ENCODE data around the gene MRPS6. TPM values are rescaled to one million over a fixed set of nuclear protein-coding genes. Genes with fewer than 3 reads are reported as not detected.

Gene MRPS6
- total and polyA plus RNA-seq, 2 of the 4 experiments (the other 2 are of a cell fraction): 7.5 to 35.1 TPM

DNA sequence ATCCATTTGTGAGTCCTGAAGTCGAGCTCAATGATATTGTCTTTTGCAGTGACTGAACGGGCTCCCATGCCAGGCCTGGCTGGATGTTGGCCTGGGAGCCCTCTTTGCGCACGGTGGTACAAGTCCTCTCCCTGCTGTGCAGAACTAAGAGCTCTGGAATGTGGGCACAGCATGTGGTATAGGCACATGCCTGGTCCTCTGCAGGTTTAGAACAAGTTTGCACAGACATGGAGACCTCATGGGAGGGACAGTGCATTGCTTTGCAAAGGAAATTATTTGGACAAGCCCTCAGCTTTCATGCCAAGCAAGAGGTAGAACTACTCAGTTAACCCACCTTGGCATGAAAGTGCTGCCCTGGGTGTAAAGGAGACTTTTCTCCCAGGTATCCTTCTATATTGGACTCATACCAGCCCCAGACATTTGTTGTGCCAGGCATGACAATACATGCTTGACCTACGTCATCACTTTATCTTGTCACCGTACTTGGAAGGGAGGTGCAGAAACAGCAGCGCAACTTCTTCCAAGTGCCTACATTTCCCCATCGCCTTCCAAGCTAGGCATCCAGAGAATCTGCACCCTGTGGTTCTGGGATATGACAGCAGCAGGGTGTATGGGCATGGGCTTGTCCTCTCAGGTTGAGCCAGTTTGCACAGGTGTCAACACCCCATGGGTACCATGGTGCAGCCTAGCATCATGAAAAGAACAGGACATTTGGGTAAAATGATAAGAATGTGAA, 37.6 kb upstream of the MRPS6 start:
- Histone ChIP-seq H3K9ac (ENCODE audit: low read depth, low read length) (no peak overlapping the region), H3K18ac (ENCODE audit: low read depth, low read length) (no peak overlapping the region), H4K5ac (ENCODE audit: low read depth, low read length) (no peak overlapping the region), H3K9me3 (ENCODE audit: control insufficient read depth, insufficient read depth, low read length) (no peaks in the 10 kb centered on the region), H2AK5ac (ENCODE audit: low read depth, low read length) (no peak overlapping the region), H2BK5ac (ENCODE audit: low read depth, low read length, poor library complexity, severe bottlenecking) (no peak overlapping the region), H3K4me3 (ENCODE audit: insufficient read depth, low read depth, low read length) (no peak overlapping the region), H2BK15ac (ENCODE audit: low read depth, low read length) (no peak overlapping the region), H4K20me1 (ENCODE audit: insufficient read depth, low read length) (no peaks in the 10 kb centered on the region), H4K8ac (ENCODE audit: low read depth in 2 of 2, low read length in 2 of 2) (no peak overlapping the region), H3K4ac (ENCODE audit: low read depth, low read length) (no peak overlapping the region), H2BK20ac (ENCODE audit: low read depth, low read length) (no peak overlapping the region), H3K56ac (ENCODE audit: extremely low read depth, insufficient read depth, low read length) (no peak overlapping the region), H2BK120ac (ENCODE audit: low read depth, low read length) (no peak overlapping the region), H3K36me3 (ENCODE audit: control insufficient read depth, insufficient read depth, low read length) (no peaks in the 10 kb centered on the region), H3K9me1 (ENCODE audit: insufficient read depth, low read length) (no peaks in the 10 kb centered on the region; the same call in 1 of the 2 replicates), H3K79me1 (ENCODE audit: low read depth in 1 of 2, low read length in 2 of 2) (no peaks in the 10 kb centered on the region), H3K14ac (replicated peaks; ENCODE audit: low read depth, low read length) (no peak overlapping the region), H3K23ac (ENCODE audit: low read depth, low read length) (no peak overlapping the region), H3K4me2 (ENCODE audit: low read depth, low read length) (no peak overlapping the region), H3K4me1 (ENCODE audit: control insufficient read depth, insufficient read depth, low read length) (no peaks in the 10 kb centered on the region), H4K91ac (ENCODE audit: insufficient read depth, low read depth, low read length) (no peak overlapping the region), H3K27ac (ENCODE audit: insufficient read depth, low read length) (no peak overlapping the region), H2AFZ (replicated peaks; ENCODE audit: low read length, poor library complexity) (no peak overlapping the region), H3K27me3 (ENCODE audit: control insufficient read depth, insufficient read depth, low read length) (0 out of 2 replicates have a peak, but pooled peaks cover 2% of the 10 kb centered on the region), H2AK9ac (replicated peaks; ENCODE audit: low read depth, low read length, poor library complexity) (no peak overlapping the region)
- POLR2A ChIA-PET (ENCODE audit: unreplicated experiment): no interaction called here
- no peak for ATAC-seq (ENCODE audit: low read depth)
- DNase-seq: no peak
- TF ChIP-seq RCOR1 (IDR thresholded peaks at IDR 0.05; ENCODE audit: insufficient replicate concordance, low read length) (no peak), BHLHE40 (IDR thresholded peaks at IDR 0.05; ENCODE audit: low read depth, low read length) (no peak), SMC3 (IDR thresholded peaks at IDR 0.05; ENCODE audit: low read depth, low read length) (no peak), FOS (IDR thresholded peaks at IDR 0.05; ENCODE audit: low read depth, low read length) (no peak), RAD21 (IDR thresholded peaks at IDR 0.05; ENCODE audit: low read length) (no peak), MAFK (IDR thresholded peaks at IDR 0.05; ENCODE audit: low read depth, low read length) (no peak), POLR2A (IDR thresholded peaks at IDR 0.05; ENCODE audit: low read depth, low read length) (no peak), CEBPB (IDR thresholded peaks at IDR 0.05; ENCODE audit: low read depth, low read length) (no peak), NFE2L2 (IDR thresholded peaks at IDR 0.05; ENCODE audit: low read depth, low read length) (no peak)
- TF ChIP-seq, protein P1, sequence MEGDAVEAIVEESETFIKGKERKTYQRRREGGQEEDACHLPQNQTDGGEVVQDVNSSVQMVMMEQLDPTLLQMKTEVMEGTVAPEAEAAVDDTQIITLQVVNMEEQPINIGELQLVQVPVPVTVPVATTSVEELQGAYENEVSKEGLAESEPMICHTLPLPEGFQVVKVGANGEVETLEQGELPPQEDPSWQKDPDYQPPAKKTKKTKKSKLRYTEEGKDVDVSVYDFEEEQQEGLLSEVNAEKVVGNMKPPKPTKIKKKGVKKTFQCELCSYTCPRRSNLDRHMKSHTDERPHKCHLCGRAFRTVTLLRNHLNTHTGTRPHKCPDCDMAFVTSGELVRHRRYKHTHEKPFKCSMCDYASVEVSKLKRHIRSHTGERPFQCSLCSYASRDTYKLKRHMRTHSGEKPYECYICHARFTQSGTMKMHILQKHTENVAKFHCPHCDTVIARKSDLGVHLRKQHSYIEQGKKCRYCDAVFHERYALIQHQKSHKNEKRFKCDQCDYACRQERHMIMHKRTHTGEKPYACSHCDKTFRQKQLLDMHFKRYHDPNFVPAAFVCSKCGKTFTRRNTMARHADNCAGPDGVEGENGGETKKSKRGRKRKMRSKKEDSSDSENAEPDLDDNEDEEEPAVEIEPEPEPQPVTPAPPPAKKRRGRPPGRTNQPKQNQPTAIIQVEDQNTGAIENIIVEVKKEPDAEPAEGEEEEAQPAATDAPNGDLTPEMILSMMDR (conservative IDR thresholded peaks at IDR 0.05; ENCODE audit: low read depth, low read length): no peak
- TF ChIP-seq, protein P2, sequence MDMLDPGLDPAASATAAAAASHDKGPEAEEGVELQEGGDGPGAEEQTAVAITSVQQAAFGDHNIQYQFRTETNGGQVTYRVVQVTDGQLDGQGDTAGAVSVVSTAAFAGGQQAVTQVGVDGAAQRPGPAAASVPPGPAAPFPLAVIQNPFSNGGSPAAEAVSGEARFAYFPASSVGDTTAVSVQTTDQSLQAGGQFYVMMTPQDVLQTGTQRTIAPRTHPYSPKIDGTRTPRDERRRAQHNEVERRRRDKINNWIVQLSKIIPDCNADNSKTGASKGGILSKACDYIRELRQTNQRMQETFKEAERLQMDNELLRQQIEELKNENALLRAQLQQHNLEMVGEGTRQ (IDR thresholded peaks at IDR 0.05; ENCODE audit: low read depth, low read length): no peak
- TF ChIP-seq, protein P3, sequence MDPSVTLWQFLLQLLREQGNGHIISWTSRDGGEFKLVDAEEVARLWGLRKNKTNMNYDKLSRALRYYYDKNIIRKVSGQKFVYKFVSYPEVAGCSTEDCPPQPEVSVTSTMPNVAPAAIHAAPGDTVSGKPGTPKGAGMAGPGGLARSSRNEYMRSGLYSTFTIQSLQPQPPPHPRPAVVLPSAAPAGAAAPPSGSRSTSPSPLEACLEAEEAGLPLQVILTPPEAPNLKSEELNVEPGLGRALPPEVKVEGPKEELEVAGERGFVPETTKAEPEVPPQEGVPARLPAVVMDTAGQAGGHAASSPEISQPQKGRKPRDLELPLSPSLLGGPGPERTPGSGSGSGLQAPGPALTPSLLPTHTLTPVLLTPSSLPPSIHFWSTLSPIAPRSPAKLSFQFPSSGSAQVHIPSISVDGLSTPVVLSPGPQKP (IDR thresholded peaks at IDR 0.05; ENCODE audit: borderline replicate concordance, low read depth, low read length): no peak
- in situ Hi-C loops (cut with MboI; ENCODE audit: low sequenced_read_pairs): no loop called here
- 87% methylated on average over 4 of the region's 8 CpGs; no CpG with 5 or more reads in 1 of the 2 experiments for WGBS, 2 experiments (ENCODE audit: extremely low coverage in 2 of 2, insufficient read length in 1 of 2)
- intact Hi-C loops (cut with micrococcal nuclease): no loop called here
- BruUV-seq (replicated peaks): no TSS peak
- CTCF ChIA-PET: interaction anchor here (0.7 kb wide), 1 partner anchor 128 kb away, joined by 3 read pairs; no protein-coding TSS in a partner anchor
- dilution Hi-C loops (cut with HindIII; ENCODE audit: low sequenced_read_pairs, unreplicated experiment): no loop called here
